ENCODE measurements around the gene TCF12.
A peak's percentile ranks its signal among the peaks of the same experiment; 100 is the strongest.

Gene TCF12

DNA sequence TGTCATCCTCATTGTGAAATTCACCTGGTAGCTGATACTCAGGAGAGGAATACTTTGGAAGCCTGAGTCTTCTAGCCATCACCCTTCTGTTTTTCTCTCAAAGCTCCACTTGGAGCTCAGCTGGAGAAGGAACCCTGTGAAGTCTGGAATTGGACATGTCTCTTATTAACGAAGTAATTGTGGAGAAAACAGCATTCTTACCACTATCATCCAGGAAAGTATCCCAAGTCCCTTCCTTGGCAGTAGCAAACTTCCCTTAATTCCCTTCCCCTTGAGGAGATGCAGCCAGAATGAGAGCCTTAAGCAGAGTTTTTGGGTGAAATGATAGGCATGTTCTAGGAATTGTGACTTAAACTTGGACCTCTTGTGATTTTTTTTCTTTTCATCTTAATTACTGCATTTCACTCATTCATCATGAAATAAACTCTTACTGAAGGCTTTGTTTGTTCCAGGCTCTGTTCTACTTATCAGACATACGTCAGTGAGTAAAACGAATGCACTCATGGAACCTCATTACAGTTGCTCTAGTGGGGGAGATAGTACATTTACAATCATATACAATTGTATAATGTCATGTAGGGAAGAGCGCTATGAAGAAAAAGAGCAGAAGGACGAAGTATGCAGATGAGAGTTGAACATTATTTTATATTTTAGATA, 30.5 kb upstream of the TCF12 start:
- TF ChIP-seq NFIC (IDR thresholded peaks at IDR 0.05) (no peak), CEBPB (IDR thresholded peaks at IDR 0.05) (peak; percentile 47; the same call in 1 of the 2 replicates)

DNA sequence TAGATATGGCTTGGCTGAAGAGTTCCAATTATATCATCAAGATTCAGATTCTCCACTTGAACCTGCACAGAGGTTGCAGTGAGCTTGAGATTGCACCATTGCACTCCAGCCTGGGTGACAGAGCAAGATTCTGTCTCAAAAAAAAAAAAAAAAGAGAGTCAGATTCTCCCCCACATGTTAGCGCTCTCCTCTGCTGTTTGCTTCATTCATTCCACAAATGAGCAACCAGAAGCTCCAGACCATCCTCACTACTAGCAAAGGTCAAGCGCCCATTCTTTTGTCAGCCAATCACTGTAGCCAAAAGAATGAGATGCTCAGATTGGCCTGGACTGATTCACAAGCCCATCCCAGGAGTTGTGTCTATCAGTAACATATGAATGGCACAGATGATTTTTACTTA, 28.4 kb upstream of the TCF12 start:
- no peak for TF ChIP-seq ZBTB7A (IDR thresholded peaks at IDR 0.05; ENCODE audit: low read depth)
- TF ChIP-seq EGR1 (IDR thresholded peaks at IDR 0.05): no peak
- TF ChIP-seq MAX (IDR thresholded peaks at IDR 0.05): no peak
- no peak for TF ChIP-seq TEAD4 (IDR thresholded peaks at IDR 0.05)
- TF ChIP-seq FOXM1 (IDR thresholded peaks at IDR 0.05; ENCODE audit: borderline replicate concordance, low read depth): no peak
- TF ChIP-seq CREB1 (IDR thresholded peaks at IDR 0.05; ENCODE audit: low read depth): no peak
- TF ChIP-seq, protein P1, sequence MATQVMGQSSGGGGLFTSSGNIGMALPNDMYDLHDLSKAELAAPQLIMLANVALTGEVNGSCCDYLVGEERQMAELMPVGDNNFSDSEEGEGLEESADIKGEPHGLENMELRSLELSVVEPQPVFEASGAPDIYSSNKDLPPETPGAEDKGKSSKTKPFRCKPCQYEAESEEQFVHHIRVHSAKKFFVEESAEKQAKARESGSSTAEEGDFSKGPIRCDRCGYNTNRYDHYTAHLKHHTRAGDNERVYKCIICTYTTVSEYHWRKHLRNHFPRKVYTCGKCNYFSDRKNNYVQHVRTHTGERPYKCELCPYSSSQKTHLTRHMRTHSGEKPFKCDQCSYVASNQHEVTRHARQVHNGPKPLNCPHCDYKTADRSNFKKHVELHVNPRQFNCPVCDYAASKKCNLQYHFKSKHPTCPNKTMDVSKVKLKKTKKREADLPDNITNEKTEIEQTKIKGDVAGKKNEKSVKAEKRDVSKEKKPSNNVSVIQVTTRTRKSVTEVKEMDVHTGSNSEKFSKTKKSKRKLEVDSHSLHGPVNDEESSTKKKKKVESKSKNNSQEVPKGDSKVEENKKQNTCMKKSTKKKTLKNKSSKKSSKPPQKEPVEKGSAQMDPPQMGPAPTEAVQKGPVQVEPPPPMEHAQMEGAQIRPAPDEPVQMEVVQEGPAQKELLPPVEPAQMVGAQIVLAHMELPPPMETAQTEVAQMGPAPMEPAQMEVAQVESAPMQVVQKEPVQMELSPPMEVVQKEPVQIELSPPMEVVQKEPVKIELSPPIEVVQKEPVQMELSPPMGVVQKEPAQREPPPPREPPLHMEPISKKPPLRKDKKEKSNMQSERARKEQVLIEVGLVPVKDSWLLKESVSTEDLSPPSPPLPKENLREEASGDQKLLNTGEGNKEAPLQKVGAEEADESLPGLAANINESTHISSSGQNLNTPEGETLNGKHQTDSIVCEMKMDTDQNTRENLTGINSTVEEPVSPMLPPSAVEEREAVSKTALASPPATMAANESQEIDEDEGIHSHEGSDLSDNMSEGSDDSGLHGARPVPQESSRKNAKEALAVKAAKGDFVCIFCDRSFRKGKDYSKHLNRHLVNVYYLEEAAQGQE (IDR thresholded peaks at IDR 0.05; ENCODE audit: low read depth): no peak
- no peak for TF ChIP-seq RAD21 (IDR thresholded peaks at IDR 0.05; ENCODE audit: low read depth)
- TF ChIP-seq, protein P2, sequence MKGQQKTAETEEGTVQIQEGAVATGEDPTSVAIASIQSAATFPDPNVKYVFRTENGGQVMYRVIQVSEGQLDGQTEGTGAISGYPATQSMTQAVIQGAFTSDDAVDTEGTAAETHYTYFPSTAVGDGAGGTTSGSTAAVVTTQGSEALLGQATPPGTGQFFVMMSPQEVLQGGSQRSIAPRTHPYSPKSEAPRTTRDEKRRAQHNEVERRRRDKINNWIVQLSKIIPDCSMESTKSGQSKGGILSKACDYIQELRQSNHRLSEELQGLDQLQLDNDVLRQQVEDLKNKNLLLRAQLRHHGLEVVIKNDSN (IDR thresholded peaks at IDR 0.05): no peak
- TF ChIP-seq YY1 (IDR thresholded peaks at IDR 0.05; ENCODE audit: low read depth): no peak
- no peak for TF ChIP-seq NFIC (IDR thresholded peaks at IDR 0.05)
- no peak for TF ChIP-seq EP300 (IDR thresholded peaks at IDR 0.05; ENCODE audit: borderline replicate concordance)
- no peak for TF ChIP-seq CEBPB (IDR thresholded peaks at IDR 0.05)
- no peak for TF ChIP-seq TCF12 (IDR thresholded peaks at IDR 0.05; ENCODE audit: low read depth)
- no peak for TF ChIP-seq TAF1 (IDR thresholded peaks at IDR 0.05; ENCODE audit: low read depth)

DNA sequence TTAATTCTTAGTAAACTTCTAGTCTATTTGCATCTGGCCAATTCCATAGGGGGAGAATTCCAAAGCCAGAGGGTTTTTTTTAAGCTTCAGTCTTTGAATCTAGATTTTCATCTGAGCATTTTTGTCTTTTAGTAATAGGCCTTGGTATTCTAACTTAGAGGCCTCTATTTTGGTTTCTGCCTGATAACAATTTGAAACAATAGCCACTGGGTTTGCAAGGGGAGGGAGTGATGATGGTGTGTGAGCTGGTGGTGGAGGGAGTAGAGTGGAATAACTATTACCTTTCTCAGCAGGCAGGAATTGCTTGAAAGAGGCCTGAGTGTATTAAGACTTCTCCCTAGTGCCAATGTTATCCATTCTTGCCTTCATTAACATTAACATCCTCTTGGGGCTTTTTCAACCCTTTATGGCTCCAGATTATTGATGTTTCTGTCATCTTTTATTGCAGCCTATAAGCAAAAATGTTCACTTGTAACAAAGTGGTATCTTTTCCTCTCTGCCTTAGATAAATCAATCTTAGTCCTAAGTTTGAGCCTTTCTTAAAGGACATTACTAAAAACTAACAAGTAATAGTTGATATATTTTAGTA, 26.5 kb upstream of the TCF12 start:
- TF ChIP-seq RAD21 (IDR thresholded peaks at IDR 0.05; ENCODE audit: low read depth) (no peak), MAX (IDR thresholded peaks at IDR 0.05) (no peak), TEAD4 (IDR thresholded peaks at IDR 0.05) (no peak), CEBPB (IDR thresholded peaks at IDR 0.05) (no peak), EGR1 (IDR thresholded peaks at IDR 0.05) (no peak), YY1 (IDR thresholded peaks at IDR 0.05; ENCODE audit: low read depth) (no peak)
- TF ChIP-seq, protein P1 (IDR thresholded peaks at IDR 0.05; ENCODE audit: low read depth): no peak

GRCh38 chr15:56892659-56893363, 25.6 kb upstream of the TCF12 start:
- TF ChIP-seq FOXM1 (IDR thresholded peaks at IDR 0.05; ENCODE audit: borderline replicate concordance, low read depth) (no peak), EGR1 (IDR thresholded peaks at IDR 0.05) (no peak), ZBTB7A (IDR thresholded peaks at IDR 0.05; ENCODE audit: low read depth) (no peak), NFIC (IDR thresholded peaks at IDR 0.05) (no peak), EP300 (IDR thresholded peaks at IDR 0.05; ENCODE audit: borderline replicate concordance) (no peak), YY1 (IDR thresholded peaks at IDR 0.05; ENCODE audit: low read depth) (no peak), TCF12 (IDR thresholded peaks at IDR 0.05; ENCODE audit: low read depth) (no peak), TEAD4 (IDR thresholded peaks at IDR 0.05) (no peak), CEBPB (IDR thresholded peaks at IDR 0.05) (no peak), MAX (IDR thresholded peaks at IDR 0.05) (no peak), CREB1 (IDR thresholded peaks at IDR 0.05; ENCODE audit: low read depth) (no peak), TAF1 (IDR thresholded peaks at IDR 0.05; ENCODE audit: low read depth) (no peak), RAD21 (IDR thresholded peaks at IDR 0.05; ENCODE audit: low read depth) (no peak)
- TF ChIP-seq, protein P1 (IDR thresholded peaks at IDR 0.05; ENCODE audit: low read depth): no peak
- TF ChIP-seq, protein P2 (IDR thresholded peaks at IDR 0.05): no peak
